Esophagus squamous epithelium (tissue), 5 donors: Measurements from ENCODE around the gene SH2D3A. TPM values are rescaled to one million over a fixed set of nuclear protein-coding genes. Genes with fewer than 3 reads are reported as not detected.
"Not testable (repeated sequence)": the region's sequence is repeated elsewhere in the genome, so short reads cannot be mapped to it uniquely, and the experiment has no call there.

Experiments used
- DNase-seq: peaks from one replicate; lab custom pipeline; 2025; lab: John Stamatoyannopoulos, UW
- H3K27ac ChIP-seq, 4 donors: fragments of 200-600 bp; sonication (generic); one replicate each; pipeline ENCODE4 v1.5.1; 2016 to 2019; ENCODE audit warnings: mild to moderate bottlenecking in 1 of 4
- H3K27me3 ChIP-seq, 4 donors: fragments of 200-600 bp; sonication (generic); 1 replicate in 3 of 4; 2 replicates in 1 of 4; pipeline versions ENCODE4 v1.5.1 to v1.6.0; 2017 to 2021; ENCODE audit warnings: antibody characterized with exemption in 1 of 4
- H3K36me3 ChIP-seq, 3 donors: fragments of 200-600 bp; sonication (generic); one replicate each; pipeline ENCODE4 v1.5.1; 2016 to 2019
- H3K4me1 ChIP-seq, 3 donors: fragments of 200-600 bp; sonication (generic); one replicate each; pipeline ENCODE4 v1.5.1; 2017 to 2019
- H3K4me3 ChIP-seq, 4 donors: fragments of 200-600 bp; sonication (generic); 1 replicate in 3 of 4; 2 replicates in 1 of 4; pipeline ENCODE4 v1.5.1; 2016 to 2019; ENCODE audit warnings: mild to moderate bottlenecking in 2 of 4, moderate library complexity in 1 of 4
- H3K9me3 ChIP-seq, 3 donors: fragments of 200-600 bp; sonication (generic); one replicate each; pipeline ENCODE4 v1.5.1; 2016 to 2019
- CTCF ChIP-seq, 6 experiments: fragments of 450-650 bp in 4 of 6; fragments of 200-600 bp in 2 of 6; sonication (generic) in 2 of 6; IDR thresholded peaks; one replicate each; pipeline ENCODE4 v1.5.1; 2016 to 2019; ENCODE audit warnings: antibody characterized with exemption in 6 of 6, mild to moderate bottlenecking in 4 of 6, moderate library complexity in 4 of 6
- POLR2A ChIP-seq, 4 donors: fragments of 450-650 bp; IDR thresholded peaks; one replicate each; pipeline ENCODE4 v1.6.1; 2017; ENCODE audit warnings: antibody characterized with exemption in 4 of 4, mild to moderate bottlenecking in 4 of 4, moderate library complexity in 3 of 4
- WGBS, 2 donors: methylation state at CpG; one replicate each; pipeline ENCODE4 v1.1.5; 2018; 5-methylcytosine and 5-hydroxymethylcytosine counted together
- intact Hi-C: fragments of 100-400 bp; cut with DNase I; formaldehyde crosslinking; loops from one replicate; pipeline ENCODE4 v1.15.0; 2022
- total RNA-seq, 4 donors: library from RNA; depleted of rRNA; stranded (reverse); fragments of >200 nt; gene quantifications; one replicate each; pipeline ENCODE4 v1.1.0, GENCODE V29; 2016
- donor health status: DM: yes; HTN: yes; CAD: no.

Gene SH2D3A
- total RNA-seq, 4 donors from 2014 or later: 17.3 to 52.1 (median 40.6) TPM

DNA sequence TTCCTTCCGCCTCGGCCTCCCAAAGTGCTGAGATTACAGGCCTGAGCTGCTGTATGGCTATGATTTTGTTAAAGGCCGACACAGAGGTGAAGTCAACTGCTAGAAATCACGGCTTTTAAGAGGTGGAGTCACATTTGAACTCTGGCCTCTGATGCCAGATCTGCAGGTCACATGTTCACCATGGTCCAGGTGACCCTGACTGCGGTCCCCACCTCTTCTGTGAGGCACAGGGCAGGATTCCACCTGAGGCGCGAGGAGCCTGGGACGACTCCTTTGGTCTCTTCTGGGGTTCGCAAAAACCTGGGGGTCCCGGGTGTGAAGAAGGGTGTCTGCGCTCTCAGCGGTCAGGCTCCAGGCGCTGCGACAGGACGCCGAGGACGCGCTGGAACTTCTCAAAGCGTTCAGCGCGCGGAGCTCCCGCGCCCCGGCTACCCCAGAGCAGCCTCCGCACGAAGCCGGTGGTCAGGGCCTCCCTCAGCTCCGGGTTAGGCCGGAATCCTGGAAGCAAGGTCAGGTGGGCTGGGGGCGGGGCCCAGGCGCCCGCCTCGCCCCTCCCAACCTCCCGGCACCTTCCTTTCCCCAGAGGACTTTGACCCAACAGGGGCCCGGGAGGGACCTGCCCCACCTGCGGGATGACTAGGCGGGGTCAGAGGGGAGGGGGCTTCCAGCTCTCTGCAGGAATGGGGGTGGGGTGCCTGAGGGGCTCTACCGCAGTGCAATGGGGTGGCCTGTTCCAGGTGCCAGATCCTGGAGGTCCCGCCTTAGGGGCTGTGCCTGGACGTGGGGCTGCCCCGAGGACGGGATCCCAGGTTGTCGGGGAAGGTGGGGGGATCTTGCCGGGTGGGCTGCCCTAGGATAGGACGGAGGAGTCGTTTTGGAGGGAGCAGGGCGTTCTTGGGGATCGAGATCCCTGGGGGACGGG, 14.7 kb downstream of the SH2D3A start:
- no peak for DNase-seq
- peak overlapping the region; percentile 70 to 86 (median 81) for H3K27ac ChIP-seq
- H3K27me3 ChIP-seq: no peaks in the 10 kb centered on the region
- H3K9me3 ChIP-seq: no peaks in the 10 kb centered on the region
- H3K4me1 ChIP-seq: peaks cover 7 to 41% (median 11%) of the 10 kb centered on the region in 3 donors
- intact Hi-C loops: loop anchor here (10.0 kb wide), 1 partner anchor 112 kb away; no protein-coding TSS in a partner anchor
- peak overlapping the region in 3 of 4 donors; percentile 36 to 64 (median 40) for H3K4me3 ChIP-seq
- H3K36me3 ChIP-seq: peaks cover 14 to 89% (median 42%) of the 10 kb centered on the region in 3 donors
- TF ChIP-seq CTCF (IDR thresholded peaks at IDR 0.05) (no peak), POLR2A (IDR thresholded peaks at IDR 0.05) (no peak)
- 67 to 91% methylated on average over 4 to 7 of the region's 50 CpGs for WGBS, 2 donors

DNA sequence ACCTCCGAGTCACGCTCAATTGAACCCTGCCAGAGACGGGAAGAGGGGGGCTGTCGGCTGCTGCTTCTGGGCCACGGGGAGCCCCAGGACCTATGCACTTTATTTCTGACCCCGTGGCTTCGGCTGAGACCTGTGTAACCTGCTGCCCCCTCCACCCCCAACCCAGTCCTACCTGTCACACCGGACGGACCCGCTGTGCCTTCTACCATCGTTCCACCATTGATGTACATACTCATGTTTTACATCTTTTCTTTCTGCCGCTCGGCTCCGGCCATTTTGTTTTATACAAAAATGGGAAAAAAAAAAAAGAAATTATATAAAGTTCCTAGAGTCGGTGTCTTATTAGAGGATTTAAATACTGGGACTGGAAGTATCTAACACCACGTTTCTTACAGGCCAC, 16.0 kb downstream of the SH2D3A start:
- no peaks in the 10 kb centered on the region for H3K27me3 ChIP-seq
- no peak for DNase-seq
- no peak overlapping the region for H3K4me3 ChIP-seq
- no peaks in the 10 kb centered on the region for H3K9me3 ChIP-seq
- intact Hi-C loops: loop anchor here (10.0 kb wide), 1 partner anchor 114 kb away; no protein-coding TSS in a partner anchor
- peak overlapping the region in 3 of 4 donors; percentile 52 to 85 (median 77) for H3K27ac ChIP-seq
- 84 to 85% methylated on average over 13 to 16 of the region's 16 CpGs for WGBS, 2 donors
- H3K4me1 ChIP-seq: peaks cover 7 to 43% (median 11%) of the 10 kb centered on the region in 3 donors
- H3K36me3 ChIP-seq: peaks cover 27 to 97% (median 54%) of the 10 kb centered on the region in 3 donors
- TF ChIP-seq CTCF (IDR thresholded peaks at IDR 0.05) (no peak), POLR2A (IDR thresholded peaks at IDR 0.05) (no peak)

- Histone ChIP-seq H3K4me1 (peaks cover 14 to 55% (median 16%) of the 10 kb centered on the region in 3 donors), H3K27ac (peak overlapping the region; percentile 52 to 85 (median 72)), H3K9me3 (no peaks in the 10 kb centered on the region), H3K36me3 (peaks cover 30 to 100% (median 61%) of the 10 kb centered on the region in 3 donors), H3K27me3 (no peaks in the 10 kb centered on the region), H3K4me3 (no peak overlapping the region)
- TF ChIP-seq CTCF (IDR thresholded peaks at IDR 0.05): no peak
- no peak for DNase-seq
- 60 to 65% methylated on average over 2 to 4 of the region's 20 CpGs for WGBS, 2 donors
- intact Hi-C loops: loop anchor here (10.0 kb wide), 1 partner anchor 115 kb away; no protein-coding TSS in a partner anchor
These were observed 17.2 kb downstream of the SH2D3A start for GRCh38 chr19:6750062-6750461.

DNA sequence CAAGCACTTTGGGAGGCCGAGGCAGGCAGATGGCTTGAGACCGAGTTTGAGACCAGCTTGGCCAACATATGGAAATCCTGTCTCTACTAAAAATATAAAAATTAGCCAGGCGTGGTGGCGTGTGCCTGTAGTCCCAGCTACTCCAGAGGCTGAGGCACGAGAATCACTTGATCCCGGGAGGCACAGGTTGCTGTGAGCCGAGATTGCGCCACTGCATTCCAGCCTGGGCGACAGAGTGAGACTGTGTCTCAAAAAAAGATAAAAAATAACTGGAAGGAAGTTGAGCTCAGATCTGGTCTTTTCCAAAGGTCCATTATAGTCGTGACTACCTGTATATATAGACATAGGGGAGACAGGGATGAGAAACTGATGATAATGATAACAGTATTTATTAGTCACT, 18.7 kb downstream of the SH2D3A start:
- H3K27me3 ChIP-seq, H3K9me3 ChIP-seq, intact Hi-C loops, DNase-seq, H3K4me3 ChIP-seq: not testable (repeated sequence)
- H3K27ac ChIP-seq: peak overlapping the region in 1 of 4 donors; percentile 22
- WGBS, 2 donors: 88 to 89% methylated on average over 5 to 10 of the region's 10 CpGs
- H3K36me3 ChIP-seq: peaks cover 30 to 100% (median 65%) of the 10 kb centered on the region in 3 donors
- H3K4me1 ChIP-seq: peaks cover 26 to 63% (median 28%) of the 10 kb centered on the region in 3 donors

- intact Hi-C loops: no loop called here
- Histone ChIP-seq H3K27me3 (no peaks in the 10 kb centered on the region), H3K36me3 (peaks cover 24 to 95% (median 63%) of the 10 kb centered on the region in 3 donors), H3K4me3 (peak overlapping the region in 1 of 4 donors; percentile 92), H3K4me1 (peaks cover 25 to 72% (median 42%) of the 10 kb centered on the region in 3 donors), H3K9me3 (no peaks in the 10 kb centered on the region), H3K27ac (peak overlapping the region; percentile 28 to 98 (median 82))
- TF ChIP-seq POLR2A (IDR thresholded peaks at IDR 0.05) (no peak), CTCF (IDR thresholded peaks at IDR 0.05) (no peak)
- 67 to 100% methylated on average over 2 to 3 of the region's 24 CpGs for WGBS, 2 donors
- no peak for DNase-seq
These were observed 21.3 kb downstream of the SH2D3A start for GRCh38 chr19:6745965-6746364.
